Stimulated activated naive CD8-positive, alpha-beta T cell treated with anti-CD3 and anti-CD28 coated beads, Interleukin-15, Interleukin-2, amounts not matched to agents 100 ng/mL and 50 ng/mL, for 24 hours (primary cell): Measurements from ENCODE around the gene MAP3K4.

Experiments
- H3K27ac Mint-ChIP-seq: one replicate; pipeline ENCODE4 v1.8.0; 2021; ENCODE audit warnings: mild to moderate bottlenecking, mixed read lengths
- H3K27me3 Mint-ChIP-seq: one replicate; pipeline ENCODE4 v1.8.0; 2021; ENCODE audit warnings: mixed read lengths
- H3K36me3 Mint-ChIP-seq: one replicate; pipeline ENCODE4 v1.8.0; 2021; ENCODE audit warnings: low read depth, mixed read lengths
- H3K4me1 Mint-ChIP-seq: one replicate; pipeline ENCODE4 v1.8.0; 2021; ENCODE audit warnings: low read depth, mixed read lengths
- H3K4me3 Mint-ChIP-seq: one replicate; pipeline ENCODE4 v1.8.0; 2021; ENCODE audit warnings: mild to moderate bottlenecking, mixed read lengths
- H3K9me3 Mint-ChIP-seq: one replicate; pipeline ENCODE4 v1.8.0; 2021; ENCODE audit warnings: mixed read lengths

MAP3K4 gene

GRCh38 chr6:161031721-161032495, 40.3 kb downstream of the MAP3K4 start:
- Mint-ChIP-seq H3K9me3 (no peaks in the 10 kb centered on the region), H3K27ac (peak overlapping the region; percentile 23), H3K36me3 (peaks cover 24% of the 10 kb centered on the region), H3K4me1 (peaks cover 57% of the 10 kb centered on the region), H3K27me3 (no peaks in the 10 kb centered on the region), H3K4me3 (no peak overlapping the region)

- Mint-ChIP-seq H3K4me1 (peaks cover 53% of the 10 kb centered on the region), H3K27ac (no peak overlapping the region), H3K9me3 (no peaks in the 10 kb centered on the region), H3K4me3 (no peak overlapping the region), H3K27me3 (no peaks in the 10 kb centered on the region), H3K36me3 (peaks cover 27% of the 10 kb centered on the region)
These were observed 42.1 kb downstream of the MAP3K4 start for GRCh38 chr6:161033667-161034066.

GRCh38 chr6:161035182-161035980, 43.8 kb downstream of the MAP3K4 start:
- H3K36me3 Mint-ChIP-seq = peaks cover 45% of the 10 kb centered on the region
- H3K27me3 Mint-ChIP-seq = no peaks in the 10 kb centered on the region
- no peaks in the 10 kb centered on the region for H3K9me3 Mint-ChIP-seq

GRCh38 chr6:161035981-161036263, 44.4 kb downstream of the MAP3K4 start:
- H3K4me3 Mint-ChIP-seq = no peak overlapping the region
- H3K27ac Mint-ChIP-seq = no peak overlapping the region
- peaks cover 37% of the 10 kb centered on the region for H3K4me1 Mint-ChIP-seq
- no peaks in the 10 kb centered on the region for H3K9me3 Mint-ChIP-seq
- H3K27me3 Mint-ChIP-seq = no peaks in the 10 kb centered on the region
- peaks cover 46% of the 10 kb centered on the region for H3K36me3 Mint-ChIP-seq

More at GRCh38 chr6:161035182-161035980, 43.8 kb downstream of the MAP3K4 start:
- Mint-ChIP-seq H3K4me1 (peaks cover 39% of the 10 kb centered on the region), H3K27ac (peak overlapping the region; percentile 8), H3K4me3 (no peak overlapping the region)

- H3K27ac Mint-ChIP-seq = peak overlapping the region; percentile 92
- no peak overlapping the region for H3K4me3 Mint-ChIP-seq
- no peaks in the 10 kb centered on the region for H3K9me3 Mint-ChIP-seq
- H3K4me1 Mint-ChIP-seq = peaks cover 29% of the 10 kb centered on the region
- H3K27me3 Mint-ChIP-seq = no peaks in the 10 kb centered on the region
- H3K36me3 Mint-ChIP-seq = peaks cover 52% of the 10 kb centered on the region
These were observed 46.3 kb downstream of the MAP3K4 start for GRCh38 chr6:161037873-161038228.

- no peaks in the 10 kb centered on the region for H3K27me3 Mint-ChIP-seq
- peaks cover 58% of the 10 kb centered on the region for H3K36me3 Mint-ChIP-seq
- peaks cover 29% of the 10 kb centered on the region for H3K4me1 Mint-ChIP-seq
- no peak overlapping the region for H3K4me3 Mint-ChIP-seq
- no peaks in the 10 kb centered on the region for H3K9me3 Mint-ChIP-seq
- peak overlapping the region; percentile 92 for H3K27ac Mint-ChIP-seq
These were observed 46.9 kb downstream of the MAP3K4 start for GRCh38 chr6:161038229-161039031.

GRCh38 chr6:161041274-161041673, 49.7 kb downstream of the MAP3K4 start:
- Mint-ChIP-seq H3K4me3 (no peak overlapping the region), H3K27me3 (no peaks in the 10 kb centered on the region), H3K27ac (no peak overlapping the region), H3K36me3 (peaks cover 49% of the 10 kb centered on the region), H3K9me3 (no peaks in the 10 kb centered on the region), H3K4me1 (peaks cover 21% of the 10 kb centered on the region)

GRCh38 chr6:161044335-161044734, 52.8 kb downstream of the MAP3K4 start:
- Mint-ChIP-seq H3K36me3 (peaks cover 51% of the 10 kb centered on the region), H3K4me1 (peaks cover 7% of the 10 kb centered on the region), H3K27ac (no peak overlapping the region), H3K9me3 (no peaks in the 10 kb centered on the region), H3K27me3 (no peaks in the 10 kb centered on the region), H3K4me3 (no peak overlapping the region)

GRCh38 chr6:161048641-161049040, 57.1 kb downstream of the MAP3K4 start:
- H3K27me3 Mint-ChIP-seq = no peaks in the 10 kb centered on the region
- peaks cover 11% of the 10 kb centered on the region for H3K4me1 Mint-ChIP-seq
- no peak overlapping the region for H3K27ac Mint-ChIP-seq
- H3K36me3 Mint-ChIP-seq = peaks cover 49% of the 10 kb centered on the region
- H3K4me3 Mint-ChIP-seq = no peak overlapping the region
- no peaks in the 10 kb centered on the region for H3K9me3 Mint-ChIP-seq

GRCh38 chr6:161050134-161050765, 58.7 kb downstream of the MAP3K4 start:
- H3K36me3 Mint-ChIP-seq = peaks cover 42% of the 10 kb centered on the region
- peaks cover 4% of the 10 kb centered on the region for H3K4me1 Mint-ChIP-seq
- no peaks in the 10 kb centered on the region for H3K27me3 Mint-ChIP-seq
- no peaks in the 10 kb centered on the region for H3K9me3 Mint-ChIP-seq
- no peak overlapping the region for H3K4me3 Mint-ChIP-seq
- no peak overlapping the region for H3K27ac Mint-ChIP-seq

GRCh38 chr6:161053103-161053502, 61.5 kb downstream of the MAP3K4 start:
- H3K36me3 Mint-ChIP-seq = peaks cover 41% of the 10 kb centered on the region
- no peak overlapping the region for H3K4me3 Mint-ChIP-seq
- H3K4me1 Mint-ChIP-seq = peaks cover 4% of the 10 kb centered on the region
- no peaks in the 10 kb centered on the region for H3K9me3 Mint-ChIP-seq
- H3K27ac Mint-ChIP-seq = no peak overlapping the region
- no peaks in the 10 kb centered on the region for H3K27me3 Mint-ChIP-seq

GRCh38 chr6:161054876-161055275, 63.3 kb downstream of the MAP3K4 start:
- Mint-ChIP-seq H3K9me3 (no peaks in the 10 kb centered on the region), H3K27ac (no peak overlapping the region), H3K27me3 (no peaks in the 10 kb centered on the region), H3K4me3 (no peak overlapping the region), H3K4me1 (peaks cover 4% of the 10 kb centered on the region), H3K36me3 (peaks cover 28% of the 10 kb centered on the region)

- no peaks in the 10 kb centered on the region for H3K4me1 Mint-ChIP-seq
- no peaks in the 10 kb centered on the region for H3K9me3 Mint-ChIP-seq
- no peak overlapping the region for H3K27ac Mint-ChIP-seq
- no peaks in the 10 kb centered on the region for H3K27me3 Mint-ChIP-seq
- H3K4me3 Mint-ChIP-seq = no peak overlapping the region
- peaks cover 24% of the 10 kb centered on the region for H3K36me3 Mint-ChIP-seq
These were observed 64.9 kb downstream of the MAP3K4 start for GRCh38 chr6:161056451-161056850.

- Mint-ChIP-seq H3K9me3 (no peaks in the 10 kb centered on the region), H3K4me1 (no peaks in the 10 kb centered on the region), H3K36me3 (peaks cover 19% of the 10 kb centered on the region), H3K27ac (no peak overlapping the region), H3K27me3 (no peaks in the 10 kb centered on the region), H3K4me3 (no peak overlapping the region)
These were observed 65.8 kb downstream of the MAP3K4 start for GRCh38 chr6:161057103-161058091.
